NCI-H128 (cell line): ENCODE data around the gene EMILIN3.

Experiments used
- DNase-seq: peaks from one replicate; lab custom pipeline; 2025; ENCODE audit not compliant: unreplicated experiment; lab: John Stamatoyannopoulos, UW

The EMILIN3 gene

GRCh38 chr20:41347523-41348429, 18.8 kb downstream of the EMILIN3 start:
- no peak for DNase-seq

GRCh38 chr20:41345729-41346067, 20.9 kb downstream of the EMILIN3 start:
- DNase-seq: no peak

GRCh38 chr20:41344938-41345728, 21.5 kb downstream of the EMILIN3 start:
- DNase-seq: no peak

- DNase-seq: no peak
Measured at GRCh38 chr20:41344477-41344876, 22.1 kb downstream of the EMILIN3 start.

GRCh38 chr20:41342474-41343464, 23.8 kb downstream of the EMILIN3 start:
- DNase-seq: no peak

GRCh38 chr20:41340327-41341055, 26.1 kb downstream of the EMILIN3 start, which contains the start of gene LPIN3:
LPIN3 (plus strand) TSS chr20:41340821; CDS start chr20:41345804, 4,983 bp downstream.
- peak; percentile 69 for DNase-seq

- peak; percentile 73 for DNase-seq
Measured at GRCh38 chr20:41339957-41340326, 26.7 kb downstream of the EMILIN3 start.

- no peak for DNase-seq
Measured at GRCh38 chr20:41336711-41337492, 29.7 kb downstream of the EMILIN3 start.

- no peak for DNase-seq
Measured at GRCh38 chr20:41335591-41335990, 31.0 kb downstream of the EMILIN3 start.

GRCh38 chr20:41334443-41335421, 31.9 kb downstream of the EMILIN3 start:
- DNase-seq: no peak

GRCh38 chr20:41334036-41334435, 32.6 kb downstream of the EMILIN3 start:
- DNase-seq: no peak

GRCh38 chr20:41331731-41332130, 34.9 kb downstream of the EMILIN3 start:
- DNase-seq: no peak

- no peak for DNase-seq
Measured at GRCh38 chr20:41330941-41331340, 35.7 kb downstream of the EMILIN3 start.

- no peak for DNase-seq
Measured at GRCh38 chr20:41330343-41330720, 36.3 kb downstream of the EMILIN3 start.

GRCh38 chr20:41329435-41330342, 36.9 kb downstream of the EMILIN3 start:
- no peak for DNase-seq

GRCh38 chr20:41327178-41327577, 39.4 kb downstream of the EMILIN3 start:
- no peak for DNase-seq

GRCh38 chr20:41320976-41321375, 45.6 kb downstream of the EMILIN3 start:
- no peak for DNase-seq
